LNCaP clone FGC (cell line): ENCODE results near the gene EPB41L2.
"Not testable (repeated sequence)": the region's sequence is repeated elsewhere in the genome, so short reads cannot be mapped to it uniquely, and the experiment has no call there.

Experiments used
- DNase-seq: peaks from one replicate; pipeline ENCODE4 v3.0.0-alpha.2; 2011; ENCODE audit warnings: low read depth
- H3K4me3 ChIP-seq: 2 replicates; pipeline ENCODE4 v1.5.1; 2011; ENCODE audit warnings: mild to moderate bottlenecking, low read depth, low read length, control low read depth
- CTCF ChIP-seq: IDR thresholded peaks from 2 replicates; pipeline ENCODE4 v1.5.1; 2012; ENCODE audit warnings: mild to moderate bottlenecking; ENCODE audit not compliant: control insufficient read depth, insufficient read depth; ENCODE audit errors: extremely low read depth

The EPB41L2 gene

GRCh38 chr6:131017962-131018361 lies 45.1 kb downstream of the EPB41L2 start:
- TF ChIP-seq CTCF, result no peak
- DNase-seq, result no peak
- H3K4me3 ChIP-seq, result no peak overlapping the region

GRCh38 chr6:131015630-131016263 lies 47.3 kb downstream of the EPB41L2 start:
- no peak overlapping the region for H3K4me3 ChIP-seq
- DNase-seq, result no peak
- no peak for TF ChIP-seq CTCF

- no peak for TF ChIP-seq CTCF
- H3K4me3 ChIP-seq, result no peak overlapping the region
- DNase-seq, result no peak
Observed at GRCh38 chr6:131015025-131015591, 47.9 kb downstream of the EPB41L2 start.

GRCh38 chr6:131014080-131014776 lies 48.8 kb downstream of the EPB41L2 start:
- no peak overlapping the region for H3K4me3 ChIP-seq
- TF ChIP-seq CTCF, result no peak
- DNase-seq, result no peak

GRCh38 chr6:131013495-131013894 lies 49.5 kb downstream of the EPB41L2 start:
- no peak for TF ChIP-seq CTCF
- no peak overlapping the region for H3K4me3 ChIP-seq
- no peak for DNase-seq

GRCh38 chr6:131009790-131010189 lies 53.3 kb downstream of the EPB41L2 start:
- no peak for DNase-seq
- no peak for TF ChIP-seq CTCF
- H3K4me3 ChIP-seq, result no peak overlapping the region

GRCh38 chr6:131008965-131009364 lies 54.1 kb downstream of the EPB41L2 start:
- H3K4me3 ChIP-seq, DNase-seq: not testable (repeated sequence)

- H3K4me3 ChIP-seq, DNase-seq: not testable (repeated sequence)
Observed at GRCh38 chr6:131007964-131008363, 55.1 kb downstream of the EPB41L2 start.
